Natural killer cell (primary cell): ENCODE data around the gene SYCP2. TPM values are rescaled to one million over a fixed set of nuclear protein-coding genes. Genes with fewer than 3 reads are reported as not detected.

Experiments
- ATAC-seq, 3 donors: fragments of 150-1000 bp in 2 of 3; fragments of 200-7000 bp in 1 of 3; cut with Tn5 transposase; 1 replicate in 1 of 3; 2 replicates in 2 of 3; pipeline ENCODE4 v1.10.0; 2021; ENCODE audit warnings: mild to moderate bottlenecking in 2 of 3, moderate library complexity in 2 of 3
- DNase-seq, 2 donors: peaks; one replicate each; pipeline versions ENCODE4 v3.0.0 to v3.0.0-alpha.2; 2013 to 2021; ENCODE audit warnings: mixed read lengths in 1 of 2
- H3K27ac ChIP-seq: one replicate; pipeline ENCODE4 v1.5.1; 2013; ENCODE audit warnings: mild to moderate bottlenecking, low read length
- H3K27me3 ChIP-seq: one replicate; pipeline ENCODE4 v1.6.1; 2013; ENCODE audit warnings: low read length; ENCODE audit not compliant: control insufficient read depth, insufficient read depth
- H3K36me3 ChIP-seq: one replicate; pipeline ENCODE4 v1.6.1; 2013; ENCODE audit warnings: low read length; ENCODE audit not compliant: control insufficient read depth, insufficient read depth
- H3K4me1 ChIP-seq: one replicate; pipeline ENCODE4 v1.6.1; 2013; ENCODE audit warnings: low read length; ENCODE audit not compliant: control insufficient read depth, insufficient read depth
- H3K4me3 ChIP-seq: one replicate; pipeline ENCODE4 v1.5.1; 2013; ENCODE audit warnings: low read length
- H3K9me3 ChIP-seq: one replicate; pipeline ENCODE4 v1.6.1; 2013; ENCODE audit warnings: low read length; ENCODE audit not compliant: control insufficient read depth, insufficient read depth
- H3K27ac Mint-ChIP-seq, 2 donors: one replicate each; pipeline ENCODE4 v1.8.0; 2022; ENCODE audit warnings: mild to moderate bottlenecking in 2 of 2, mixed read lengths in 2 of 2, moderate library complexity in 1 of 2
- H3K27me3 Mint-ChIP-seq, 2 donors: one replicate each; pipeline ENCODE4 v1.8.0; 2022; ENCODE audit warnings: low read depth in 2 of 2, mixed read lengths in 2 of 2
- H3K36me3 Mint-ChIP-seq: one replicate; pipeline ENCODE4 v1.8.0; 2022; ENCODE audit warnings: mixed read lengths
- H3K4me1 Mint-ChIP-seq, 2 donors: one replicate each; pipeline ENCODE4 v1.8.0; 2022; ENCODE audit warnings: mixed read lengths in 2 of 2
- H3K4me3 Mint-ChIP-seq: one replicate; pipeline ENCODE4 v1.8.0; 2022; ENCODE audit warnings: mild to moderate bottlenecking, moderate library complexity, mixed read lengths
- H3K9me3 Mint-ChIP-seq, 2 donors: one replicate each; pipeline ENCODE4 v1.8.0; 2022; ENCODE audit warnings: mixed read lengths in 2 of 2
- CTCF ChIP-seq: fragments of 200-600 bp; IDR thresholded peaks from one replicate; pipeline ENCODE4 v1.8.0; 2022; ENCODE audit warnings: antibody characterized with exemption
- WGBS: methylation state at CpG from one replicate; pipeline ENCODE4 v1.1.7; 2013; ENCODE audit warnings: missing lambda C conversion rate; ENCODE audit not compliant: insufficient coverage; 5-methylcytosine and 5-hydroxymethylcytosine counted together
- intact Hi-C: fragments of 100-400 bp; cut with micrococcal nuclease; formaldehyde crosslinking; loops from one replicate; pipeline ENCODE4 v1.14.2; 2022
- total RNA-seq, 4 donors: library from RNA; stranded (reverse); fragments of 120-200 nt in 1 of 4; gene quantifications; one replicate each; pipeline versions ENCODE4 v1.2.3 to v1.2.4, GENCODE V29; 2013 to 2022

SYCP2 gene
- 1 to 10 TPM; 5.9 to 8.6 (median 7.0) TPM for total RNA-seq
- total RNA-seq (2013), result 9.9 TPM

GRCh38 chr20:59933296-59933848, at the start of gene SYCP2:
Gene SYCP2, minus strand, starts transcription at chr20:59933637. Its CDS starts 11,224 bp downstream, at chr20:59922413.
- ATAC-seq (peak; percentile 77 to 80 (median 78)), DNase-seq (peak; percentile 58 to 88)
- Mint-ChIP-seq H3K27me3 (peaks cover 0 to 7% of the 10 kb centered on the region in 2 donors), H3K9me3 (no peaks in the 10 kb centered on the region), H3K27ac (peak within 1 kb of the TSS; percentile 43 to 72), H3K4me1 (peaks cover 13 to 15% of the 10 kb centered on the region in 2 donors), H3K4me3 (peak within 1 kb of the TSS; percentile 81), H3K36me3 (no peaks in the 10 kb centered on the region)
- H3K4me3 ChIP-seq, result peak within 1 kb of the TSS; percentile 82
- peaks cover 4% of the 10 kb centered on the region for H3K36me3 ChIP-seq
- no peaks in the 10 kb centered on the region for H3K27me3 ChIP-seq
- intact Hi-C loops, result no loop called here
- WGBS, result 44% methylated on average over 61 of the region's 65 CpGs
- no peaks in the 10 kb centered on the region for H3K9me3 ChIP-seq
- TF ChIP-seq CTCF, result no peak
- H3K27ac ChIP-seq, result peak within 1 kb of the TSS; percentile 49
- peaks cover 13% of the 10 kb centered on the region for H3K4me1 ChIP-seq

GRCh38 chr20:59983076-59983475, 49.6 kb upstream of the SYCP2 start:
- Mint-ChIP-seq H3K4me1 (peaks cover 5 to 8% of the 10 kb centered on the region in 2 donors), H3K4me3 (no peak overlapping the region), H3K9me3 (no peaks in the 10 kb centered on the region), H3K27me3 (no peaks in the 10 kb centered on the region), H3K27ac (no peak overlapping the region), H3K36me3 (no peaks in the 10 kb centered on the region)
- 92% methylated on average over 8 of the region's 9 CpGs for WGBS
- Histone ChIP-seq H3K27ac (no peak overlapping the region), H3K27me3 (no peaks in the 10 kb centered on the region), H3K4me3 (no peak overlapping the region), H3K36me3 (no peaks in the 10 kb centered on the region), H3K9me3 (no peaks in the 10 kb centered on the region), H3K4me1 (peaks cover 5% of the 10 kb centered on the region)
- DNase-seq (no peak), ATAC-seq (no peak)
- intact Hi-C loops, result no loop called here
- TF ChIP-seq CTCF, result no peak

GRCh38 chr20:59977086-59977485, 43.6 kb upstream of the SYCP2 start:
- Histone ChIP-seq H3K27ac (no peak overlapping the region), H3K36me3 (no peaks in the 10 kb centered on the region), H3K4me1 (no peaks in the 10 kb centered on the region), H3K4me3 (no peak overlapping the region), H3K27me3 (no peaks in the 10 kb centered on the region), H3K9me3 (no peaks in the 10 kb centered on the region)
- TF ChIP-seq CTCF, result no peak
- DNase-seq (no peak), ATAC-seq (no peak)
- Mint-ChIP-seq H3K36me3 (peaks cover 7% of the 10 kb centered on the region), H3K9me3 (no peaks in the 10 kb centered on the region), H3K4me3 (no peak overlapping the region), H3K4me1 (no peaks in the 10 kb centered on the region), H3K27me3 (no peaks in the 10 kb centered on the region), H3K27ac (no peak overlapping the region)
- intact Hi-C loops, result no loop called here
- 94% methylated on average over 8 of the region's 9 CpGs for WGBS
